ENCODE measurements around the gene ZNF354B.
A peak's percentile ranks its signal among the peaks of the same experiment; 100 is the strongest.
"Not testable (repeated sequence)": the region's sequence is repeated elsewhere in the genome, so short reads cannot be mapped to it uniquely, and the experiment has no call there.

The ZNF354B gene

DNA sequence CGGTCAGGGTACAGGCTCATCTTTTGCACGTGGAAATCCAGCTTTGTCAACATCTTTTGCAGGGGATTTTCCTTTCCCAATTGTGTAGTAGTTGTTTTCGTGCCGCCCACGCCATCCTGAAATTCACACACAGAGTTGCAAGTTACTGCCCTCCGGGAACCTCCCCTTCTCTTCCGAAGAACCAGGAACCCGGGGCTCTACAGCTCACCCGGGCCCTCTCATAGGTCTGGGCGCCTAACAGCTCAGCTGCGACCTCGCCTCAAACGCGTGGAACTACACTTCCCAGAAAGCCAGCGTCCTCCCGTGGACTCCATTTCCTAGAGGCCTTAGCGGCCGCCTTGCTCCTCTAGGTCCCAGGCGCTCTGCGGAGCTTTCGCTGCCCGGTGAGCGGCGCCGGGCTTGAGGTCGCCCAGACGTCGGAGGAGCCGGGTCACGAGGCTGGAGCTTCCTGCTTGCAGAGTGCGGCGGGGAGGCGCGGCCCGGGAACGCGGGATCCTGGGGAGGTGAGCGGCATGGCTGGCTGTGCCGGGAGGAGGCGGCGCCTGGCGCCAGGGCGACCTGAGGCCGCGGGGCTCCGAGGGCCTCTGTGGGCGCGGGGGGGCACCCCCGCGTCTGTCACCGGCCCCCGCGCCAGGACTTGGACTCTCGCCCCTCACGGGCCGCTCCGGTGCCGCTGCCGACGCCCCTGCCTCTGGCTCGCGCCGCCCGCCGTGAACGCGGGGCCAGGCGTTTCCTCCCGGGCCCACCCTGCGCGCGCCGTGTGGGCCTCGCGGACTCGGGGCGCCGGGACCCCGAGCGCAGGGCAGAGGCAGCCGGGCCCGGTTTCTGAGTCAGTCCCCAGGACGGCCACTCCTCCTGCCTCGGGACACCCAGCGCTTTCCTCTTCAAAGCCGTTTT is at the start of gene ZNF354B:
Gene ZNF354B, plus strand, starts transcription at position 329 of the 897 bp plus-strand sequence. CDS start 1,095 bp downstream, outside the sequence.
- peak; percentile 82 for DNase-seq (ENCODE audit: low read depth, low spot score)

DNA sequence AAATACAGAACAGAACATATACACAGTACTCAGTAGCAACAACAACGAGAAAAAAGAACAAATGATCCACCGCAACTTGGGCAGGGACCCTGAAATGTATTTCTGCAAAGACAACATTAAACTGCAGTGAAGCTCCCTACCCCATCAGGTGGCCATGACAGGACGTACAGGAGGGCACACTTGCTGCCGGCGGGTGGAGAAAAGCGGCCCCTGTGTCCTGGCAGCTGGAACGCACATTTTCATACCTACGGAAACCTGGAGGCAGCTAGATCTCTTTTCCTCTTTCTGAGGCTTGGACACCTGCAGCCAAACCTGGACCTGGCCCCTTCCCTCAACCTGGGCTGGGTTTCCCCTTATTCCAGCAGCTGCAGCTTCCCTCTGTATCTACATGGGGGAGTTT is 42.2 kb upstream of the ZNF354B start:
- DNase-seq (ENCODE audit: low read depth, low spot score) = no peak

DNA sequence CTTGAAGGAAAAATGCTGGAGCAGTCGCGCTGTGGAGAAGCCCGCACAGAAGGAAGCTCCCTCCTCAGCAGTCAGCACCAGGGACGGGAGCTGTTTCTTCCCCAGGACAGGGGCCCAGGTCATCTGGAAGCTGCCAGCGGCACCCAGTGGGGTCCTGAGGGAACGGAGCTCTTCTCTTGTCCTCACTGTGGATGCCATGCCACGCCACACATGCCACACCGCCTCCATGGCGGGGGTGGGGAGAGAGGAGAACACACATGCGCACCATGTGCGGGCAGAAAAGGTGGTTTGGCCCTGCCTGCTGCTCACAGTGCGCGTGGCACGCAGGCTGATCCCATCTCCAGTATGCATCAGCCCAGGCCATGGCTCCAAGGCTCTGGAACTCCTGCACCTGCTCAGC is 41.7 kb upstream of the ZNF354B start:
- no peak for DNase-seq (ENCODE audit: low read depth, low spot score)

DNA sequence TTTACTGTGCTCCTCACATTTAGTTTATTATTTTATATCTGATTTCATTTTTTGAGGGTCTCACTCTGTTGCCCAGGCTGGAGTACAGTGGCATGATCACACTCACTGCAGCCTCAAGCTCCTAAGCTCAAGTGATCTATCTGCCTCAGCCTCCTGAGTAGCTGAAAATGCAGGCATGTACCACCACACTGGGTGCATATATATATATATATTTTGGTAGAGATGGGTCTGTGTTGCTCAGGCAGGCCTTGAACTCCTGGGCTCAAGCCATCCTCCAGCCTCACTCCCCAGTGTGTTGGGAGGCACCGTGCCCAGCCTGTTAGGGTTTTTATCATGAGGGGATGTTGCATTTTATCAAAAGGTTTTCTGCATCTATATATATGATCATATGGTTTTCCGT is 39.8 kb upstream of the ZNF354B start:
- DNase-seq (ENCODE audit: low read depth, low spot score) = no peak

DNA sequence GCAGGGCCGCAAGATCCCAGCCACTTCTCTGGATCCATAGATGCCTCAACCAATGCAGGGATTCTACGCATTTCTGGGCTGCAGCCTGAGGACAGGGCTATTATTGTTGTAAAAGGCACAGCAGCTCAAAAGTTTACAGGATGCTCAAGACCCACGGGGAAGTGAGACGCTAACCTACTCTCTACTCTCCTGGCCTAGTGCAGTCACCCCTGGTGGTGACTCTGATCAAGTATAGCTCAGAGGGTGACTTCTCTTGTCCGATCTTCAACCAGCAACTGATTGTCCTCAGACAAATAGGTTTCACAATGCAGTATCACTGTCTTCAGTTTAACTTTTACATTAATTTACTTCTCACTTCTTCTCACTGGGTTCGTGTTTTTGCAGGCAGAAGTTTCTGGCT is 34.3 kb upstream of the ZNF354B start:
- DNase-seq (ENCODE audit: low read depth, low spot score) = no peak

DNA sequence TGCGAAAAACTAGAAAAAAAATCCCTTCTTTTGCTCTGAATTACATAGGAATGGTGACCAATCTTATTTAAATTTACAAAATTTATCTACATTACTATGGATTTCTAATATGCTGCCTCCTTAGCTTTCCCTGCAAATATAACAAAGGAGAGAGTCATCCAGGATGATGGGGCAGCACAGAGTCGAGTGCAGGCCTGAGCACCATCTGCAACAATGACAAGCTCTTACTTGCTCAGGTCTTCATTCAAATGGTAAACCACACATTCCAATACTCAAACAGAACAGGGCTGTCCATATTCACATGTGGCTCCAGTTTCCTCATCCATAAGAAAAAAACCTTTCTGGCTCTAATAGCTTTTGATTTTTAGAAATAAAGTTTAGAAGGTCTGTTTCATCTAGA is 33.5 kb upstream of the ZNF354B start:
- no peak for DNase-seq (ENCODE audit: low read depth, low spot score)

DNA sequence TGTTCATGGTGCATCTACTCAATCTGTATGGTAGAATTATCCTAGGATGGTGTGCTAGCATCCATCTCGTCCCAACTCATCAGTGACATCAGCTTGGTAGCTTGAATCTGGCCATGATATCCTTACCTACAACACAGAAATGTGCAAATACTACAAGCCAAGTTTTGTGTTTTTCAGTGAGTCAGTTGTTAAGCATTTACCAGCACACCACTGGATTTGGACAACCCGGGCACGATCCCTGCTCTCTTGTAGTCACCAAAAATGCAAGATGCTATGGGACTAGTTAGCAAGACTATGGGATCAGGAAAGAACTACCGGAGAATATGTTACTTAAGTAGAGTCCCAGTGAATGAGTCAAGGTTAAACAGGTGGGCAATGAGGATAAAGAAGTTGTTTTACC is 32.1 kb upstream of the ZNF354B start:
- DNase-seq (ENCODE audit: low read depth, low spot score) = no peak

DNA sequence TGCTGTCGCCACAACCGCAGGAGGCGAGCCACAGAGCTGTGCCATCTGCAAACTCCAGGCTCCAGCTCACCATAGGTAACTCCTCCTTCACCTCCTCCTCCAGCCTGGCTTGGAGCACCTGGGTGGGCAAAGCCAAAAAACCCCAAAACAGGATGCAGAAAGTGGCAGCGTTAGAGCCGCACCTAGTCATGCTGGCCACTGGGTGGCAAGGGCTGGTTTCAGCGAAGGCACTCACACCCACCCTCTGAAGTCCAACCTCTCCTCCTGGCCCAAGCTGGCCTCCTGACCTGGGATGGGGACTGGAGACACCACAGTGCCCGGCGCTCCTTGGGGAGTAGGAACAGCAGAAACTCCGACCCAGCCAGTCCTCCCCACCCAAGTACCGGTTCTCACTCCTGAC is 28.7 kb upstream of the ZNF354B start:
- DNase-seq (ENCODE audit: low read depth, low spot score) = no peak

DNA sequence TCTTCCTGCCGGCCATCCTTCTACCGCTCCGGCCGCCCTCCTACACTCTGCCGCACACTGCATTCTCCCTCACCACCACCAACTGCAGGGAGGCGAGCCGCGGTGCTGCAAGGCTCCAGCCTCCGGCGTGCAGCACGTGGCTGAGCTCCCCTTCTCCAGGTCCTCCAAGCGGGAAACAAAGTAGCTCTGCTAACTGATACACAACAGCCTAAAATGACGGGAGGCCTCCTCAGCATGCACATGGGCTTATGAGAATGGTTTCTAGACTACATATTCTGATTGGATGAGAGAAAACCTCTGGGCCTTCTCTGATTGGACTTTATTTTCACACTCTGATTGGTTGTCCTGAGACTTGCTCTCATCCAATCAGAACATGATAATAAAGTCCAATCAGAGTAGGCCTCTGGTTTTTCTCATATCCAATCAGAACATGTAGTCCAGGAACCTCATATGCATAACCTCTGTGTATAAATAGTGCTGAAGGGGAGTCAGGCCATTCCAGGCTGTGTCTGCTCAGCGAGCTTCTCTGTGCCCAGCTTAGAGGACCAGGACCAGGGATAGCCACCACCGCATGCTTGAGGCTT is 27.0 kb upstream of the ZNF354B start:
- DNase-seq (ENCODE audit: low read depth, low spot score) = no peak

DNA sequence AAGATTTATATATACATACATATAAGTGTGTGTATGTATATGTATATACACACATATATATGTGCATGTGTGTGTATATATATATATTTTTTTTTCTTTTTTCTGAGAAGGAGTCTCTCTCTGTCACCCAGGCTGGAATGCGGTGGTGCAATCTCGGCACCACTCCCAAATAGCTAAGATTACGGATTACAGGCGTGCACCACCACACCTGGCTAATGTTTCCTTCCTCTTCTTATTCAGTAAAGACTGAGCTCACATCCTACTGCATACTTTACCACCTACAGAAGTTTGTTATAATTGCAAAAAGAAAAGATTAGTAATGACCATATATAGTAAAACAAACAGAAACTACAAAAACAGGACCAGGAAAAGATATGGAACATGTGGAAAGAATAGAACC is 23.1 kb upstream of the ZNF354B start:
- no peak for DNase-seq (ENCODE audit: low read depth, low spot score)

DNA sequence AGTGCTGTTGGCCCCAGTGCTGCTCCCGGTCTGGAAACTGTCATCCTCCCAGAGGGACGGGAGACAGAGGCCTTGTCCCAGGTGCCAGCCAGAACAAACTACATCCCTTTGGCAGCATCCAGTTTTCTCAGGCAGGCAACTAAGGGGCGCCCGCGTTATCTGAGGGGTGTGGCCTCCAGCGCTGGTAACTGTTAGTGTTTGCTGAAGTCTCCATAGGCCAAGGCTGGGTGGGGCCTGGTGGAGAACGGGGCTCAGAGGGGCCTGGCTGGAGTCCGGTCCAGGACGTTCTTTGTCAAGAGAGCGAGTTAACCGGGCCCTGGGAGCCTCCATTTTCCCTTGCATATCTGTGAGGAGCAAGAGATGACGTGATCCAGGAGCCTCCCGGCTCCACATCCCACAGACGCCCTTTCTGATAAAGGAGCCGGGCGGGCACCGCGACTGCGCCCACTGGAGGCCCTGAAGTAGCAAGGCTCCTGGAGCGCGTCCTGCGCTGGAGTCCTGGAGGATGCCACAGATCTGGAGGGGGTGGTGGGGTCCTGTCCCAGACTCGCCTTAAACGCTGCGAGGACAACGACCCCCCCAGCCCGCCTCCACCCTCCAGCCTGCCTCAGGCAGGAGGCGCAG is 20.9 kb upstream of the ZNF354B start:
- not testable (repeated sequence) for DNase-seq (ENCODE audit: low read depth, low spot score)

DNA sequence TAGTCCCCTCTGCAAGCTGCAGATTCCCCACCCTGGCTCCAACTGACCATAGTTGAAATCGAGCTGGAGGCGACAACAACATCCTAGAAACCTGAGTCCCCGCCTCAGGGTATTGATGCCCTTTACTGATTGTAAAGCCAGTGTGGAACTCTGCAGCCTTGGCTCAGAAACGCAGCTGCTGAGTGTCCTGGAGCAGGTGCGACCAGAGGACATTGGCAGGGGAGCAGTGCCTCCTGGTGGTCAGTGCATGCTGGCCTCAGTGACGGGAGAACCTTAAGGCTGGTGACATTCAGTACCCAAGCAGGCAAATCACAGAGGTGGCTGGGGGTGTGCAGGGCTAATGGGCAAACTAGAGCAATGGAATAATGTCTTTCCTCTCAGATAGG is 20.4 kb upstream of the ZNF354B start:
- DNase-seq (ENCODE audit: low read depth, low spot score) = no peak

DNA sequence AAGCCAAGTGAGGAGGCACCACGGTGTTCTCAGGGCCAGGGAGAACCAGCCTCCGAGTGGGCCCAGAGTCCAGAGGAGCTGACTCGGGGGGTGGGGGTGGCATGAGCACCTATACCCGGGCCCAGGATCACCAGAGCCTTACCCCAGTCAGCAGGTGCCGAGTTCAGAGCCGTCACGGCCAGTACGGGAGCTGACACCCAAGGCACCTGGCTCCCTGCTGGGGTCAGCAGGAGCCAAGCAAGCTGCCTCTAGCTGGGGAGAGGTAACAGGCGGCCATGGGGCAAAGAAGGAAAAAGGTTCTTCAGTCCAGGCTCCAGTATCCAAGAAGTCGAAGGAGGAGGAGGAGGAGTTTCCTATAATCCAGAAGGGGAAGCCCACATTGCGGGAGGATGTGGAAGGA is 19.4 kb upstream of the ZNF354B start:
- not testable (repeated sequence) for DNase-seq (ENCODE audit: low read depth, low spot score)

DNA sequence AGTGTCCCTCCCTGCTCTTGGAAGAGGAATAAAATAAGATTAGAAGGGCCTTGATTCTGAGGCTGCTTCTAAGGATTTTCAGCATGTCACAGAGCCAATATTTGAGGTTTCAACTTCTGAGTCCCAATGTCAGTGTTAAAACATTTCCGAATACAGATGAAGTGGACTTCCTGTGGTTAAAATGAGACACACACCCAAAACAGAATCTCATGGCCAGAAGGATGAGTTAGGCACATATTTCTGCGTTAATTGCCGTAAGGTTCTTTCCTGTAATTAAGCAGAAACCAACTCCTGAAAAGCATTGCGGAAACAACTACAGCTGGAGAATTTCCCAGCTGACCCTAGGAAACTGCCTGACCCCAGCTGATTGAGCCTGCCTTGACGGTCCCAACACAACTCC is 10.4 kb upstream of the ZNF354B start:
- DNase-seq (ENCODE audit: low read depth, low spot score) = no peak

DNA sequence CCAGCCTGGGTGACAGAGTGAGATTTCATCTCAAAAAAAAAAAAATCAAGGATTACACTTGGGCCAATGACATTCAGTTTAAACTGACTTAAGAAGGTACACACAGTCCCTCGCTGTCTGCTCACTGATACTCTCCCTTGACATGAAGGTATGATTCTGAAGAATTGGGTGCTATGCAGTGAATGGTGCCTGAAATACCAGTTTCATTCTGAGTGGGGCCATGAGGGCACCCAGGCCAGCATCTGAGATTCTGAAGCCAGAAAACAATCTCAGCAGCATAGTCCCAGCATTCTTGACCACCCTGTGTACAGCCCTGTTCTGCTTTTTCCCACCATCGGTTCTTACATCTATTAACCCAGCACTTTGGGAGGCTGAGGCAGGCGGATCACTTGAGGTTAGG is 7.8 kb upstream of the ZNF354B start:
- no peak for DNase-seq (ENCODE audit: low read depth, low spot score)

DNA sequence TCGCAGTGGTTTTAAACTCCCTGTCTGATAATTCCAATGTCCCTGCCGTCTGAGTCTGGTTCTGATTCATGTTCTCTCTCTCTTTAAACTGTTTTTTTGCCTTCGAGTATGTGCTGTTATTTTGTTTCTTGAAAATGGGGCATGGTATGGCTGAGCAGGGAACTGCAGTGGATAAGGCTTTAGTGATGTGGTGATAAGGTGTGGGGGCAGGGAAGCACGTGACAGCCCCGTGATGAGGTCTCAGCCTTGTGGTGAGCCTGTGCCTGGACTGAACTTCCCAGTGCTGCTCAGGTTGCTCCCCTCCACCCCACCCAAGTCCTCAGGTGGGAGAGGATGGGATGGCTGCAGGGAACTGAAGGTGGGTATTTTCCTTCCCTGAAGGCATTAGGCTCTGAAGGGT is 5.5 kb upstream of the ZNF354B start:
- no peak for DNase-seq (ENCODE audit: low read depth, low spot score)

DNA sequence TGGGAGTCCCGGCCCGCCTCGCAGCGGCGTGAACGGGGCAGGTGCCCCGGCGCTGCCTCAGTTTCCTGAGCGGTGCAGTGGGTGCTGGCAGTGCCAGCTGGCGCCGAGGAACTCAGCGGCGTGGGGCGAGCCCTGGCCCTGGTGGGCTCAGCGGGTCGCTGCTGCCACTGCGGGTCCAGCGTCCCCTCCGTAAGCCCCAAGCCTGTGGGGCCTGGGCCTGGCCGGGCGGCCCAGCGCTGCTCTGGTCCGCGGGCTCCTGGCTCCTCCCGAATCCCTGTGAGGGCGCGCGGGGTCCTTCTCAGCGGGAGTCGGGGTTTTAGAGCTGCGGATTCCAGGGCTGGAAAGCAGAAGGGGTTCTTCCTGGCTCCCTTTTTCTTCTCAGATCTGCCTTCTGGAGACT is 862 bp downstream of the ZNF354B start:
- DNase-seq (ENCODE audit: low read depth, low spot score) = not testable (repeated sequence)

DNA sequence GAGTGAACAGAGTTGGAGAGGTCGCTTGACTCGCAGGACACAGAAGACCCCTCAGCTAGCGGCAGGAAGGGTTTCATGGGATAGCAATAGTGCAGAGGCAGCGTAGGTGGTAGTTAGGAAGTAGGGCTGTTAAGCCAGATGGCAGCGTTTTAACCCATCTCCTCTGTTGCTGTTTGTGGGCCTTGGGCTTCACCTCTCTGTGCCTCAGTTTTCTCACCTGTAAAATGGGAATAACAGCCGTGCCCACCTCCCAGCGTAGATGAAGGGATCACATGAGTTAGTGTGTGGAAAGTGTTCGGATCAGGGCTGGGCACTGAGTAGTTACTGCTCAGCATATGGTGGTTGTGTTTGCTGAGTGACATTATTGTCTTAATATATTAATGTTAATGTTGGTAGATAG is 1.9 kb downstream of the ZNF354B start:
- no peak for DNase-seq (ENCODE audit: low read depth, low spot score)

DNA sequence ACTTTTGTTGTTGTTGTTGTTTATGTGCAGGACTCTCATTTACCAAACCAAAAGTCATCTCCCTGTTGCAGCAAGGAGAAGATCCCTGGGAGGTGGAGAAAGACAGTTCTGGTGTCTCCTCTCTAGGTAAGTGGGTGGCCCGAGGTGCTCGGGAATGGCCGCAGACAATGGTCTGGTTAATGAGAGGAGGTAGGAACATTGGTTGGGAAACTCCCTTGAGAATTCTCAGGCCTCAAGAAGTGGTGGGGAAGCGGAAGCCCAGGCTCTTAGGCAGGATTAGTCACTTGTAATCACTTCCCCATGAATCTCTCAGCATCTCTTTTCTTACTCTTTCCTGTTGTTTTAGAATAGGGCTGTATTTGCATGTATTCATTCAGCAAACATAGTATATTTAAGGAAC is 7.2 kb downstream of the ZNF354B start:
- no peak for DNase-seq (ENCODE audit: low read depth, low spot score)

DNA sequence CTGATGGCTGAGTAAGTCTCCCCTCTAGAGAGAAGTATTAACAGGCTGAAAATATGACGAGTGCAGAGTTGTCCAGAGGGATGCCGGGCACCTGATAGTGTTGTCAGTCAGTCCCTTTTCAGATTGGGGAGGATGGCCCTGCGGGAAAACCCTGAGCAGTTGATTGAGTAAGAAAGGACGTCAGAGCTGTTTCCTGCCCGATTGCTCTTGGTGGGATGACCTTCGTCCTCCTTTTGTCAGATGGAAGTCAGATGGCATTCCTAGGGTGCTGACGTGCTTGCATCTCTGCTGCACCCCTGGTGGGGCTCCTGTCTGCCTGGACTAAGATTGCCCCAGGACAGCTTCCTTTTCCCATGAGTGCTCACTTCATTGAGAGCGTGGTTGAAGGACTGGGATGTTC is 9.8 kb downstream of the ZNF354B start:
- DNase-seq (ENCODE audit: low read depth, low spot score) = no peak

DNA sequence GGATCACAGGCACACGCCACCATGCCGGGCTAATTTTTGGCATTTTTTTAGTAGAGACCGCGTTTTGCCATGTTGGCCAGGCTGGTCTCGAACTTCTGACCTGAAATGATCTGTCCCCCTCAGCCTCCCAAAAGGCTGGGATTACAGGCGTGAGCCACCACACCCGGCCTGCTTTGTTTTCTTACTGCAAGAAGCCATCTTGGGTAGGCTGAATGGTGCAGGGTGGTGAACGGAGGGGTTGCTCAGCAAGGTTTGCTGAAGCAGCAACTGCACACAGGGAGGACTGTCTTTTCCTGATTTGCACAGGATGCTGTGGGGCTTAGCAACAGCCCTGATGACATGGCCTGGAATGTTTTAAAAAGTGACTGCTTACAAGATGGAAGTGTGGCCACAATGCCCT is 10.7 kb downstream of the ZNF354B start:
- DNase-seq (ENCODE audit: low read depth, low spot score) = no peak

DNA sequence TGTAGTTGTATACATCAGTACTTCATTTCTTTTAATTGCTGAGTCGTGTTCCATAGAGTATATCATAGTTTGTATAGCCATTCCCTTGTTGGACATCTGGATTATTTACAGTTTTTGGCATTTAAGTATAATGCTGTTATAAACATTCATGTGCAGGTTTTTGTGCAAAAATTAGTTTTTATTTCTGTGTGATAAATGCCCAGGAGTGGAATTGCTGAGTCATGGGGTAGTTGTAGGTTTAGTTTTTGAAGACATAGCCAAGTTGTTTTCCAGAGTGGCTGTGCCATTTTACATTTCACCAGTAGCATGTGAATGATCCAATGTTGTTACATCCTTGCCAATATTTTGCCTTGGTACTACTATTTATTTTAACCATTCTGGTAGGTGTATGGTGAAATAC is 12.5 kb downstream of the ZNF354B start:
- DNase-seq (ENCODE audit: low read depth, low spot score) = no peak

DNA sequence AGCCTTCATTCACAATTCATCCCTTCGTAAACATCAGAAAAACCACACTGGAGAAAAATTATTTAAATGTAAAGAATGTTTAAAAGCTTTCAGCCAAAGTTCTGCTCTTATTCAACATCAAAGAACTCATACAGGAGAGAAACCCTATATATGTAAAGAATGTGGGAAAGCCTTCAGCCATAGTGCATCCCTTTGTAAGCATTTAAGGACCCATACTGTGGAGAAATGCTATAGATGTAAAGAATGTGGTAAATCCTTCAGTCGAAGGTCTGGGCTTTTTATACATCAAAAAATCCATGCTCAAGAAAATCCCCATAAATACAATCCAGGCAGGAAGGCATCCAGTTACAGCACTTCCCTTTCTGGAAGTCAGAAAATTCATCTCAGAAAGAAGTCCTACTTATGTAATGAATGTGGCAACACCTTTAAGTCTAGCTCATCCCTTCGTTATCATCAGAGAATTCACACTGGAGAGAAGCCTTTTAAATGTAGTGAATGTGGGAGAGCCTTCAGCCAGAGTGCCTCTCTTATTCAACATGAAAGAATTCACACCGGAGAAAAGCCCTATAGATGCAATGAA is 23.5 kb downstream of the ZNF354B start:
- not testable (repeated sequence) for DNase-seq (ENCODE audit: low read depth, low spot score)

All from smooth muscle cell of the brain vasculature (primary cell).